Mesenchymal stem cell (in vitro differentiated cells and primary cell): ENCODE data around the gene MPPE1.

ENCODE experiments used
- DNase-seq: peaks from one replicate; pipeline ENCODE4 v3.0.0-alpha.2; 2013
- H2AFZ ChIP-seq: one replicate; pipeline ENCODE4 v1.6.1; 2013; ENCODE audit warnings: low read depth, mild to moderate bottlenecking, control low read depth, inconsistent platforms, low read length, moderate library complexity
- H2AK5ac ChIP-seq: 2 replicates; pipeline ENCODE4 v1.6.1; 2013; ENCODE audit warnings: low read length, moderate library complexity, mild to moderate bottlenecking, inconsistent platforms; ENCODE audit not compliant: severe bottlenecking
- H2BK120ac ChIP-seq: one replicate; pipeline ENCODE4 v1.6.1; 2013; ENCODE audit warnings: low read depth, mild to moderate bottlenecking, inconsistent platforms, low read length, moderate library complexity
- H2BK12ac ChIP-seq, 2 experiments: one replicate each; pipeline ENCODE4 v1.6.1; 2013; ENCODE audit warnings: inconsistent platforms in 2 of 2, low read length in 2 of 2, mild to moderate bottlenecking in 2 of 2, moderate library complexity in 2 of 2, control low read depth in 1 of 2
- H2BK15ac ChIP-seq: one replicate; pipeline ENCODE4 v1.6.1; 2013; ENCODE audit warnings: mild to moderate bottlenecking, low read depth, inconsistent platforms; ENCODE audit not compliant: poor library complexity, severe bottlenecking
- H2BK5ac ChIP-seq: 2 replicates; pipeline ENCODE4 v1.6.1; 2013; ENCODE audit warnings: low read depth, mild to moderate bottlenecking, low read length, control low read depth, inconsistent platforms; ENCODE audit not compliant: poor library complexity, severe bottlenecking
- H3K14ac ChIP-seq, 2 experiments: one replicate each; pipeline ENCODE4 v1.6.1; 2013; ENCODE audit warnings: inconsistent platforms in 2 of 2, low read length in 2 of 2, control low read depth in 1 of 2, mild to moderate bottlenecking in 1 of 2, moderate library complexity in 1 of 2
- H3K18ac ChIP-seq, 2 experiments: one replicate each; pipeline ENCODE4 v1.6.1; 2013; ENCODE audit warnings: inconsistent platforms in 2 of 2, low read length in 2 of 2, control low read depth in 1 of 2, low read depth in 1 of 2, mild to moderate bottlenecking in 1 of 2
- H3K23ac ChIP-seq, 2 experiments: one replicate each; pipeline ENCODE4 v1.6.1; 2013; ENCODE audit warnings: inconsistent platforms in 2 of 2, low read length in 2 of 2, mild to moderate bottlenecking in 2 of 2, moderate library complexity in 2 of 2, control low read depth in 1 of 2
- H3K27ac ChIP-seq: 2 replicates; pipeline ENCODE4 v1.5.1; 2013; ENCODE audit warnings: mild to moderate bottlenecking, moderate library complexity, low read length, control low read depth, inconsistent platforms; ENCODE audit not compliant: poor library complexity, severe bottlenecking
- H3K27me3 ChIP-seq, 2 experiments: 2 replicates each; pipeline versions ENCODE4 v1.6.1 to v1.7.0; 2013; ENCODE audit warnings: low read length in 2 of 2, mild to moderate bottlenecking in 2 of 2, moderate library complexity in 2 of 2, control low read depth in 1 of 2, inconsistent platforms in 1 of 2; ENCODE audit not compliant: control insufficient read depth in 1 of 2, insufficient read depth in 1 of 2
- H3K36me3 ChIP-seq, 2 experiments: 2 replicates each; pipeline versions ENCODE4 v1.6.1 to v1.7.0; 2013; ENCODE audit warnings: low read length in 2 of 2, control low read depth in 1 of 2, inconsistent platforms in 1 of 2, low read depth in 1 of 2, mild to moderate bottlenecking in 1 of 2; ENCODE audit not compliant: insufficient read depth in 2 of 2, control insufficient read depth in 1 of 2
- H3K4ac ChIP-seq, 2 experiments: one replicate each; pipeline ENCODE4 v1.6.1; 2013; ENCODE audit warnings: inconsistent platforms in 2 of 2, low read length in 2 of 2, mild to moderate bottlenecking in 2 of 2, moderate library complexity in 2 of 2, control low read depth in 1 of 2, low read depth in 1 of 2
- H3K4me1 ChIP-seq: 2 replicates; pipeline ENCODE4 v1.6.1; 2013; ENCODE audit warnings: low read depth, low read length, control low read depth; ENCODE audit not compliant: control insufficient read depth, insufficient read depth
- H3K4me2 ChIP-seq: 2 replicates; pipeline ENCODE4 v1.6.1; 2013; ENCODE audit warnings: low read length, mild to moderate bottlenecking, inconsistent platforms; ENCODE audit not compliant: poor library complexity, severe bottlenecking
- H3K4me3 ChIP-seq, 2 experiments: 2 replicates each; pipeline versions ENCODE4 v1.5.1 to v1.7.0; 2013; ENCODE audit warnings: low read length in 2 of 2, mild to moderate bottlenecking in 2 of 2, control low read depth in 1 of 2, low read depth in 1 of 2; ENCODE audit not compliant: insufficient read depth in 1 of 2
- H3K79me1 ChIP-seq: replicated peaks from 2 replicates; pipeline ENCODE4 v1.6.1; 2013; ENCODE audit warnings: mild to moderate bottlenecking, control low read depth, low read length, inconsistent platforms; ENCODE audit not compliant: poor library complexity, severe bottlenecking
- H3K9ac ChIP-seq: 2 replicates; pipeline ENCODE4 v1.7.0; 2013; ENCODE audit warnings: mild to moderate bottlenecking, low read length, moderate library complexity
- H3K9me3 ChIP-seq: 2 replicates; pipeline ENCODE4 v1.7.0; 2013; ENCODE audit warnings: mild to moderate bottlenecking, low read length; ENCODE audit not compliant: control insufficient read depth
- H4K8ac ChIP-seq: one replicate; pipeline ENCODE4 v1.6.1; 2013; ENCODE audit warnings: inconsistent platforms, mild to moderate bottlenecking, low read length, moderate library complexity
- H4K91ac ChIP-seq: one replicate; pipeline ENCODE4 v1.6.1; 2013; ENCODE audit warnings: mild to moderate bottlenecking, low read length, inconsistent platforms
- WGBS: methylation state at CpG from one replicate; pipeline ENCODE4 v1.1.7; 2013; ENCODE audit warnings: mixed read lengths; 5-methylcytosine and 5-hydroxymethylcytosine counted together

The MPPE1 gene

GRCh38 chr18:11955239-11956029 is 47.3 kb upstream of the MPPE1 start:
- H4K8ac ChIP-seq: no peak overlapping the region
- H2BK15ac ChIP-seq: no peak overlapping the region
- DNase-seq: peak; percentile 95
- H3K36me3 ChIP-seq: no peaks in the 10 kb centered on the region
- no peak overlapping the region for H4K91ac ChIP-seq
- H3K23ac ChIP-seq: no peak overlapping the region
- peak overlapping the region in 1 of 2 experiments; percentile 48 for H3K4me3 ChIP-seq
- peak overlapping the region; percentile 50 for H2BK120ac ChIP-seq
- H2AK5ac ChIP-seq: no peak overlapping the region
- H3K9ac ChIP-seq: peak overlapping the region; percentile 89
- H3K9me3 ChIP-seq: peaks cover 21% of the 10 kb centered on the region
- H3K14ac ChIP-seq: no peak overlapping the region
- H2BK12ac ChIP-seq: no peak overlapping the region
- H2AFZ ChIP-seq: no peak overlapping the region
- peaks cover 6% of the 10 kb centered on the region for H3K4me1 ChIP-seq
- peak overlapping the region in 1 of 2 experiments; percentile 20 for H3K4ac ChIP-seq
- H3K4me2 ChIP-seq: no peak overlapping the region
- H3K27me3 ChIP-seq: no peaks in the 10 kb centered on the region
- no peaks in the 10 kb centered on the region for H3K79me1 ChIP-seq
- peak overlapping the region; percentile 60 for H2BK5ac ChIP-seq
- H3K18ac ChIP-seq: no peak overlapping the region
- H3K27ac ChIP-seq: peak overlapping the region; percentile 94
- 0% methylated on average over 5 of the region's 8 CpGs for WGBS

- 78% methylated on average over 5 of the region's 5 CpGs for WGBS
- H3K14ac ChIP-seq: no peak overlapping the region
- no peak overlapping the region for H2BK120ac ChIP-seq
- H4K8ac ChIP-seq: no peak overlapping the region
- H2BK15ac ChIP-seq: no peak overlapping the region
- no peak overlapping the region for H2AFZ ChIP-seq
- no peak overlapping the region for H3K9ac ChIP-seq
- H2BK5ac ChIP-seq: no peak overlapping the region
- H3K4ac ChIP-seq: no peak overlapping the region
- H3K79me1 ChIP-seq: no peaks in the 10 kb centered on the region
- no peak overlapping the region for H3K18ac ChIP-seq
- H3K27me3 ChIP-seq: no peaks in the 10 kb centered on the region
- peaks cover 9% of the 10 kb centered on the region for H3K4me1 ChIP-seq
- no peak overlapping the region for H4K91ac ChIP-seq
- DNase-seq: peak; percentile 29
- H3K27ac ChIP-seq: no peak overlapping the region
- H3K4me3 ChIP-seq: no peak overlapping the region
- no peak overlapping the region for H3K23ac ChIP-seq
- H2BK12ac ChIP-seq: no peak overlapping the region
- H3K36me3 ChIP-seq: no peaks in the 10 kb centered on the region
- H3K9me3 ChIP-seq: peaks cover 18% of the 10 kb centered on the region
- no peak overlapping the region for H3K4me2 ChIP-seq
- H2AK5ac ChIP-seq: peak overlapping the region; percentile 14
Observed at GRCh38 chr18:11953113-11953512, 45.0 kb upstream of the MPPE1 start.

GRCh38 chr18:11951390-11951851 is 43.3 kb upstream of the MPPE1 start:
- H3K9ac ChIP-seq: no peak overlapping the region
- no peaks in the 10 kb centered on the region for H3K79me1 ChIP-seq
- peaks cover 16% of the 10 kb centered on the region for H3K4me1 ChIP-seq
- no peak overlapping the region for H3K4me3 ChIP-seq
- H2BK120ac ChIP-seq: no peak overlapping the region
- WGBS: 65% methylated on average over 6 of the region's 9 CpGs
- H3K4me2 ChIP-seq: no peak overlapping the region
- H2AFZ ChIP-seq: no peak overlapping the region
- H3K18ac ChIP-seq: peak overlapping the region; percentile 4 to 37
- H3K27ac ChIP-seq: no peak overlapping the region
- H3K4ac ChIP-seq: no peak overlapping the region
- no peak overlapping the region for H2BK5ac ChIP-seq
- H3K9me3 ChIP-seq: peaks cover 2% of the 10 kb centered on the region
- peak overlapping the region; percentile 23 to 53 for H2BK12ac ChIP-seq
- no peak overlapping the region for H2BK15ac ChIP-seq
- no peak for DNase-seq
- H3K36me3 ChIP-seq: no peaks in the 10 kb centered on the region
- no peak overlapping the region for H3K14ac ChIP-seq
- peak overlapping the region; percentile 72 for H4K8ac ChIP-seq
- peak overlapping the region; percentile 39 for H2AK5ac ChIP-seq
- H3K23ac ChIP-seq: no peak overlapping the region
- H3K27me3 ChIP-seq: no peaks in the 10 kb centered on the region
- H4K91ac ChIP-seq: peak overlapping the region; percentile 96

GRCh38 chr18:11950824-11951223 is 42.7 kb upstream of the MPPE1 start:
- Histone ChIP-seq H3K79me1 (no peaks in the 10 kb centered on the region), H4K8ac (no peak overlapping the region), H3K18ac (no peak overlapping the region), H3K14ac (no peak overlapping the region), H3K36me3 (no peaks in the 10 kb centered on the region), H2BK12ac (peak overlapping the region in 1 of 2 experiments; percentile 87), H4K91ac (no peak overlapping the region), H2AK5ac (no peak overlapping the region), H3K4me2 (no peak overlapping the region), H2BK120ac (no peak overlapping the region), H2BK5ac (no peak overlapping the region), H2BK15ac (no peak overlapping the region), H3K9me3 (no peaks in the 10 kb centered on the region), H2AFZ (no peak overlapping the region), H3K27ac (no peak overlapping the region), H3K4ac (no peak overlapping the region), H3K4me1 (peaks cover 21% of the 10 kb centered on the region), H3K4me3 (no peak overlapping the region), H3K27me3 (no peaks in the 10 kb centered on the region), H3K9ac (no peak overlapping the region), H3K23ac (no peak overlapping the region)
- DNase-seq: no peak
- 94% methylated on average over 4 of the region's 5 CpGs for WGBS
